ENCODE results near the gene PIAS1.

PIAS1 gene

DNA sequence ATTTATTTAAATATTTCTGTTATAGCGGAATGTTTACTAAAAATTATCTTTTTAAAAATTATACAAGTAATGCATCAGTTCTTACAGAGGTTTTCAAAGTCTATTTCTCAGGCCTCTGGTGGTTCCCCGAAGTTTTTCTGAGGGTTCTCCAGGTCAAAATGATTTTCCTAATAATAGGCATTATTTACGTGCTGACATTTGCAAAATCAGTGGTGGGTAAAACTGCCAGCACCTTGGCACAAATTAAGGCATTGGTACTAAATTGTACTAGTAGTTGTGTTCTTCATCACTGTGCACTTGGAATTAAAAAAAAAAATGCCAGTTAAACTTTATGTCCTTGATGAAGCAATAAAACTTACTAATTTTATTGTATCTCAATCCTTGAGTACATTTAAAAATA lies 9.5 kb downstream of the PIAS1 start:
- no peak for DNase-seq

DNA sequence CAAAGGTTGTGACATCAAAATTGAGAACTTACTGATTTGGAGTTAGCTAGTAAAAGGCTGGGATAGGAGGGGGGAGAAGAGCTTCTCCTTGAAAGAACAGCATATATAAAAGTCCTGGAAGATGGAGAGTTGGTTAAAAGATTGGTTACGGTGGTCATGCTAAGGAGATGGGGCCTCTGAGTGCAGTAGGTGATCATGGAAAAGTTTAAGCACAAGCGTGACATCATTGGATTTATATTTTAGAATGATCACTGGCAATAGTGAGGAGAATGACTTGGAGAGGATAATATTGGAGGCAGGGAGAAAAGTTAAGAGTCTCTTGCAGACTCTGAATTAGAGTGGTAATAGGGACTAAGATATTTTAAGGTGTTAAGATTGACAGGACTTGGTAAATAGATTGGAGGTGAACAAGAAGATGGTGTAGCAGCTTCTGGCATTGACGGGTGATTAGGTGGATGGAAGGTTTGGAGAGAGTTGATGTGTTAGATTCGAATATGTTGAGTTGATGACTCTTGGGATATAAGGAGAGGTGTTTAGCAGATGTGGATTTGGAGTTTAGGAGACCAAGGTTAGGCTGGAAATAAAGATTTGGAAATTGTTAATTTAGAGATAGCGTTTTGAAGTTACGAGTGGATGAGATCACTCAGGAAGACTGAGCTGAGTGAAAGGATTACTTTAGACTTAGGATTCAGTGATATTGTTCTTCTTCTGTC lies 19.6 kb downstream of the PIAS1 start:
- DNase-seq, result no peak

DNA sequence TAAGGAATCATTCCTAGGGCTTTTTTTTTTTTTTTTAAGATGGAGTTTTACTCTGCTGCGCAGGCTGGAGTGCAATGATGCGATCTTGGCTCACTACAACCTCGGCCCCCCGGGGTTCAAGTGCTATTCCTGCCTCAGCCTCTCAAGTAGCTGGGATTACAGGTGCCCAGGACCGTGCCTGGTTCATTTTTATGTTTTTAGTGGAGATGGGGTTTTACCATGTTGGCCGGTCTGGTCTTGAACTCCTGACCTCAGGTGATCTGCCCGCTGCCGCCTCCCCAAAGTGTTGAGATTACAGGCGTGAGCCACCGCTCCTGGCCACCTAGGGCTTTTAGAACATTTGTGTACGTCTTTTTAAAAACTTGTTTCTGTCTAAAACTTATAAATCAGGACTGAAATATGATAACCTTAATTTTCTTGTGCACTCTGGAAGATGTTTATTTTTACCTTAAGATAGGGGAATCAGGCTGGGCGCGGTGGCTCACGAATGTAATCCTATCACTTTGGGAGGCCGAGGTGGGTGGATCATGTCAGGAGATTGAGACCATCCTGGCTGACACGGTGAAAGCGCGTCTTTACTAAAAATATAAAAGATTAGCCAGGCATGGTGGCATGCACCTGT lies 21.8 kb downstream of the PIAS1 start:
- no peak for DNase-seq

DNA sequence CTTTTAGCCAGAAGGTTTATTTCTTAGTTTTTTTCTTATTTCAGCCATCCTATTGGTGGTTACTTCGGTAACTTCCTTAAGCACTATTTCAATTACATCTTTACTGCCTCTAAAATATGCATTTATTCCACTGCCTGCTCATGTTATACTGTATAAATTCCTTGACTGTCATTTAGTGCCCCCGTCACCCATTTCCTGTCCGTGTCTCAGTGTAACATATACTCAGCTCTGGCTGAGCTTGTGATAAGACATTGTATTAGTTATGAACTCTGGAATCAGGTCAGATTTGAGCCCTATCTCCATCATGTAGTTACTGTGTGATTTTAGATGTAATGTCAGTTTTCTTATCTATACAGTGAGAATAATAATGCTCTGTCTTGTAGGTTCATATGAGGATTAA lies 24.2 kb downstream of the PIAS1 start:
- no peak for DNase-seq

DNA sequence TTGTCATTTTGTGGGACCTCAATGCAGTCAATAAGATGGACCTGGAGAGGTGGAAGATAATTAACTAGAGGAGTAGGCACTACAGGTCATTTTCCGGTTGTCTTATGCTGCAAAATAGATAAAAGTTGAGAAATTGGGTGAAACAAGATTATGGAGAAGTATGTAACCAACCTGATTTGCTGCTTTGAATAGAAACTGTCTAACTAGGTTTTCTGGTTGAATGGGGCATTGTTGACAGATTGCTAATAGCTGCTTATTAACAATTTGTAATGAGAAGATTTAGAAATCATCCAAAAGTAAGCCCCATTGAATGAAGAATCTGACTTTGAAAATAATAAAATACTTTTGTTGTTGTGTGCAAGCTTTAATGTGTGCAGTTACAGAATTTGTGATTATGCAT lies 26.2 kb downstream of the PIAS1 start:
- DNase-seq, result no peak

DNA sequence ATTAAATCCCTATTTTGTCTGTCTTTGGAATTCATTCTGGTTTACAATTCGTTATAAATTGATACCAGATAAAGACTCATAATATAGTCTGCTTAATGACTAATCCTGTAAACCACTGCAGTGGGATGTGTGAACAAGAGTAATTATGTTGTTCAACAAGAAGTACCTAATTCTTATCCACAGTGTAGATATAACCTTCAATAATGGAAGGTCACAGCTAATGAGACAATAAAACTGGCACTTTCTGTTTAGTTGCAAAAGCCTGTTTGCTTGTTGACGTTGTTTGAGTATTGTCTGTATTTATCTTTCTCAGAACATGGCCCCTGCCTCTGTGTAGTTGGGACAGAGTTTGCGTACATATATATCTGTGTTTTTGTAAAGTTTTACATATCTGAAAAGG lies 26.7 kb downstream of the PIAS1 start:
- no peak for DNase-seq

DNA sequence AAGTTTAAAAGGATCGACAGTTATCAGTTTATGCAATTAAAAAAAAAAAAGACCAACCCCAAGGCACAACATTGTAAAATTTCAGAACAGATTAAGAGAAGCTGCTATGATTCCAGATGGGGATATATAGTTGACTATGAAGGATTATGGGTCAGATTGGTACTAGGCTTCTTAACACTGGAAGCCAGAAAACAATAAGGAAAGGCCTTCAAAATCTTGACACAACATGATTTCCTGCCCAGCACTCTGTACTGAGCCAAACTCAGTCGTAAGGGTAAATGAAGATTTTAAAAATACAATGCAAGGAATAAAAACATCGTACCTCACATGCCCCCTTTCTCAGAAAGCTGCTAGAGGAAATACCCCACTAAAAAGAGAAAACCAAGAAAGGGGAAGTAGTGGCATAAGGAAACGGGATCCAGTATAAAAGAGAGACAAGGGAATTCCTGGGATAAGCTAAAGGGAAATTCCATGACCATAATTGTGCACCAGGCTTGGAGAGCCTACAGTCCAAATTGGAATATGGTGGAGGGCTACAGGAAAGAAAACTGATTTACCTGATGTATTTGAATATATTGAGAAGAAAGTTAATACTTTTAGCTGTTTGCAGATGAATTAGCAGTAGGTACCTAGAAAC lies 27.9 kb downstream of the PIAS1 start:
- no peak for DNase-seq

DNA sequence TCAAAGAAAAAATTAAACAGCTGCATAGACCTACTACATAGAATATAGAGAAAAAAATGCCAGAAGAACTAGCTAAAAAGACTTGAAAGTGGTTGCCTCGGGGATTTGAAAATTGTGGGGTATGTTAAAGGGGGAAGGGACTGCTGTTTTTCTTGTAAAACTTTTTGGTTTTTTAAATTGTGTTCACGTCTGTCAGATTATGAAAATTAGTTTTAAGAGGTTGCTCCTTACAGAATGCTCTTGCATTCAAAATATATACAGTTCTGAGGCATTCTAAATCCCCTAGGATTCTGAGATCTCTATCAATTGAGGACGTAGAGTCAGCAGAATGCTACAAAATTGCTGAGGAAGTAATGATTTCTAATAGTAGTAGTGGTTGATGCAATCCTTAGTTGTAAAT lies 28.6 kb downstream of the PIAS1 start:
- DNase-seq, result no peak

DNA sequence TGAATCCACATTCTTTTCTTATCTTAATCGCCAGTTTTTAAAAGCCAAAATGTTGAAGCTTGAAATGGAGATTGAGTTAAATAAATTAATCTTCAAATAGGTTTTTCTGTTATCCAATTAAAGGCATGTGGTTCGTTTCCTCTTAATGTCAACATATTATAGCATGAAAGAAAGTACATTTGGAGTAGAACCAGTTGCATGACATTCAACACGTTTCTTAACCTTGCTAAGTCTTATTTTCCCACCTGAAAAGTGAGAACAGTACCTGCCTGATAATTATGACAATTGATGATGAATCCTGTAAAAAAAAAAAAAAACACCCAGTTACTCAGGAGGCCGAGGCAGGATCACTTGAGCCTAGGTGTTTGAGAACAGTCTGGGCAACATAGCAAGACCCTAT lies 29.3 kb downstream of the PIAS1 start:
- no peak for DNase-seq

DNA sequence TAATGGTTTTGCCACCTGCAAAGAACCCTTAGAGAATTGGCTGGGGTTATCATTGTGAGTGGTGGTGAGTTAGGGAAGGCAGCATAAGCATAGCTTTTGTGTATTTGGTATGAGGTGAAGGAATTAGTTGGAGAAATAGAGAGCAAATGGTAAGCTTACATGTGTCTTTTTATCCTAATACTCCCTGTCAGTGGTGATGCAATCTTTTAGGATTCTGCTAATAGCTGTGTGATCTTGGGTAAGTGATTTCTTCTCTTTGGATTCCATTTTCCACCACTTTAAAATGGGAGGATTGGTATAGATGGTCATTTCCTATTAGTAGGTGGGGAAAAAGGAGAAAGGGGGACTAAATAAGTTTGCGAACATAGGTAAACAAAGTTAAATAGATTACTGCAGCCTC lies 30.9 kb downstream of the PIAS1 start:
- DNase-seq, result no peak

DNA sequence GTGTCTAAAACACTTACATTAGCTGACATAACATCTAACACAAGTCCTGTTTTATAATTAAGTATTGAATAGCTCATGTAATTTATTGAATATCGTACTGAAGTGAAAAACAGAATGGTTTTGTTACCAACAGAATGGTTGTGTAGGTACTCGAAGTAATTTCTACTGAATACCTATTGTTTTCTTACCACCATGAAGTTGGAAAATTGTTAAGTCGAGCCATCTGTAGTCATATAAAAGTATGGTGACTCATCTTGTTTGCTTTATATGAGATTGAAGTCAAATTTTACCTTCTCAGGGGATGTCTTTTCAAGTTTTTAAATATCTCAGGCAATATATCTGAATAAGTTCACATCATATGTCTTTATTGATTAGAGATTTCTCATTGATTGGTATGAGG lies 37.6 kb downstream of the PIAS1 start:
- DNase-seq, result no peak

DNA sequence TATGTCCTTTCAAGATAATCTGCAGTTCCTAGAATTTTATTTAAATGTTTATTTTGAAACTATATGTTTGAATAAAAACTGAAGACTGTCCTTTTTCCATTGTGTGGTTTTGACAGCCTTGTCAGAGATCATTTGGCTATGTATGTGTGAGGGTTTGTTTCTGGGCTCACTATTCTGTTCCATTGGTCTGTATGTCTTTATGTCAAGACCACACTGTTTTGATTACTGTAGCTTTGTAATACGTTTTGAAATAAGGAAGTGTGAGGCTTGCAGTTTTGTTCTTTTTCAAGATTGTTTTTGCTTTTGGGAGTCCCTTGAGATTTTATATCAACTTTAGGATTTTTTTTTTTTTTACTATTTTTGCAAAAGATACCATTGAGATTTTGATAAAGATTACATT lies 42.0 kb downstream of the PIAS1 start:
- no peak for DNase-seq

DNA sequence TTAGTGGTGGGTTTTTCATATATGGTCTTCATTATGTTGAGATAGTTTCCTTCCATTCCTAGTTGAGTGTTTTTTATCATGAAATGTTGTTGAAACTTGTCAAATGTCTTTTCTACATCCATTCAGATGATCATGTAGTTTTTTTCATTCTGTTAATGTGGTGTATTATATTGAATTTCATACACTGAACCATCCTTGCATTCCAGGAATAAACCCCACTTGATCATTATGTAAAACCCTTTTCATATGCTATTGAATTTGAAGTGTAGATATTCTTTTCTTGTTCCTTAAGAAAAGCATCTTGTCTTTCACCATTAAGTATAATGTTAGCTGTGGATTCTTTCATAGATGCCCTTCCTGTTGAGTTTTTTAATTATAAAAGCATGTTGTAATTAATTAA lies 42.9 kb downstream of the PIAS1 start:
- DNase-seq, result no peak

DNA sequence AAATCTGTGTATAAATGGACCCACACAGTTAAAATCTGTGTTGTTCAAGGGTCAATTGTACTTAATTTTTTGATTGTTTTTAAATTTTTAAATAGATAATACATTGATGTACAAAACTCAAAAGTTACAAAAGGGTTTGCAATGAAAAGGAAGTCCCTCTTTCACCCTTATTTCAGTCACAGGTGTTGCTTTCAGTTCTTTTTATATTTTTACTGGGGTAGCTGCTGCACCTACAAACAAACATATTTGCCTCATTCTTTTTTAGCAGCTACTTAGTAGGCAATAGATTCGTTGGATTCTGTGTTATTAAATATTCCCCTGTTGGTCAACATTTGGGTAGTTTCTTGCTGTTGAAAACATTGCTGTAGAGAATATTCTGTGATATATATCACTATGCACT lies 44.4 kb downstream of the PIAS1 start:
- DNase-seq, result no peak

DNA sequence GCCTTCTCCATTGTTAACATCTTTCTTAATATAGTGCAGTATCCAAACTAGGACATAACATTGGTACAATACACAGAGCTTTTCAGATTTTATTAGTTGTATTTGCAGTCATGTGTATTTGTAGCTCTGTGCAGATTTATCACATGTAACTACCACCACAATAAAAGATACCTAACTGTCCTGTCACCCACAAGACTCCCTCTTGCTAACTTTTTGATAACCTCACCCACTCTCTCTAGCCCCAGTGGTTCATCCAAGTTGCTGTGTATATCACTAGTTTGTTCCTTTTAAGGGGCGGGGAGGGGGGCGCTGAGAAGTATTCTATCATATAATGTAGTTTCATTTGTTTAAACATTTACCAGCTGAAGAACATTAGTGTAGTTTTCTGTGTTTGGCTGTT lies 46.1 kb downstream of the PIAS1 start:
- no peak for DNase-seq

DNA sequence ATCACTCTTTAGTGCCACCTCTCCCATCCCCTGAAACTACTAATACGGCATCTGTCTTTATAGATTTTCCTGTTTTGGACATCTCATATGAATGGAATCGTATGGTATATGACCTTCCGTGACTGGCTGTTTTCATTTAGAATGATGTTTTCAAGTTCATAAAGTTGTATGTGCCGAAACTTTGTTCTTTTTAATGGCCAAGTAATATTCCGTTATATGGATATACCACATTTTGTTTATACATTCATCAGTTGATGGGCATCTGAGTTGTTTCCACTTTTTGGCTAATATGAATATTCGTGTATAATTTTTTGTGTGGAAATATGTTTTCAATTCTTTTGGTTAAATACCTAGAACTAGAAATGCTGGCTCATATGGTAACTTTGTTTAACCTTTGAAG lies 49.5 kb downstream of the PIAS1 start:
- DNase-seq, result no peak

DNA sequence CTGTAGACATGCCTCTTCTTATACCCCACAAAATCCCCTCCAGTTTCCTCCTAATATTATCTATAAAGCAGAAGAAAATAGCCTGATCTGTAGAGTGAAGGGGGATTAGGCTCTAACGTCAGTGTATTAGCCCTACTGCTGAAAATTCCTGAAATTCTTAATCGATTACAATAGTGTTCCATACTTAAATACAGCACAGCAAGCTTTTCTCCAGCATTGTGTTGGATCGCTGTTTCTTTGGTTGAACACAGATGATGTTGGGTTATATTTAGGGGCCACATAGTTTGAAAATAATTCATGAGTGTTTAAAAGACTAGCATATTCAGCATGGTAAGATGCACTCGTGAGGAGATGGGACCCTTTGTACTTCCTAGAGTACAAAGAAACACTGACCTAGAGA lies 52.5 kb downstream of the PIAS1 start:
- no peak for DNase-seq

DNA sequence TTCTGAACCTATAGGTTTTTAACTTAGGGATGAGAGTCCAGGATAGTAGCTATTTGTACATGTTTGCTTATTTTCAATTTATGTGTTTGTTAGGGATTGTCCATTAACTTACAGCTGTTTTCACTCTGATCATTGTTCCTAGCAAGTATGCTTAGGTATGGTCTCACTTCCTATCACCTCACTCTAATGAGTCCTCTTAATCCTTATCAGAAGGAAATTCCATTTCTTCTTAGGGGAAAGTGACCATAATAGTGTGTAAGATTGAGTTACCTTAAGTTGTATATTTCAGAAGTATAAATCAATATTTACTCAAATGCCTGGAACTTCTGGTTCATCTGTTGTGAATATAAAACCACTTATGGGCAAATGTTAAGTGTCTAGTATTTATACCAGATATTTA lies 53.0 kb downstream of the PIAS1 start:
- DNase-seq, result no peak

DNA sequence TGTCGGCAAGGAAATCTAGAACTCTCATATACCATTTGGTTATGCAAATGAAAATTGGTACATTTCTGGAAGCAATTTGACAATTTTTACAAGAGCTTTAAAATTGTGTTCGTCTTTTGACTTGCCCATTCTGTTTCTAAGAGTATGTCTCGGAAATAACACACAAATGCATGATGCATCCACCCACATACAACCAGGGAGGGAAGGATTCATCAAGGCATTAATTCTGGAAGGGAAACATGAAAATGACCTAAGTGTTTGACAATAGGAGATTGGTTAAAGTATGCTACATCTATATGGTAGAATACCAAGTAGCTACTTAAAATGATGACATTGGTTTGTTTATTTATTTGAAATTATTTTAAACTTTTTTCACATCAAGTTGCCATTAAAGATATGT lies 58.6 kb downstream of the PIAS1 start:
- DNase-seq, result no peak

DNA sequence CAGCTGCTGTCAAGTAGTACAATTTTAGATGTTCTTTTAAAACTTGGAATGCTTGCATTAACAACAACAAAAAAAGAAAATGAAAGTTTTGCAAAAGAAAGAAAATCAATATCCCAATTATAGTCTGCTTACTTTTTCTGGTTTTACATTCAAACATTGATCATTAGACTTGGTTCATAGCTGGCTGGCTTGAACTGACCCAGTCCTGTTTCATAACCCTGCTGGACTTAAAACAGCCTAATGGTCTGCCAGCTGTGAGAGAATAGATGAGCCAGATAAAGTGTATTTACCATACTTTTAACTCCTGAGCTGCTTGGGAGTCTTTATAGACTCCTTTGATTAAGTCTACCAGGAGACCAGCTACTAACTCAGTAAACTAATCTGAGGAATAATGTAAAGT lies 59.2 kb downstream of the PIAS1 start:
- no peak for DNase-seq

DNA sequence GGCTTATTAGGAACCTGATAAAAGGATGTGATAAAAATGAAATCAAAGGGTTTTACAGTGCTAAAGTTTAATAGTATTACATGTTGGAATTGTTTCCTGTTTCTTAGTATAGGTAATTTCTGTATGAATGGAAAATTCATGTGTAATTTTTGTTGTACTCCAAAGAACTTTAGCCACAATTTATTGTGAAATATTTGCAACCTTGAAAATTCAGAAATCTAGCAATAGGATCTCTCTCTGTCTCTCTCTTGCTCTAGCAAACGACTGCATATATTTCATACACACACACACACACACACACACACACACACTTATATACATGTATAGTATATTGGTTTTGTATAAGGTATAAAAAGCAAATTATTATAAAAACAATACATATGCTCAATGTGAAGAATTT lies 59.6 kb downstream of the PIAS1 start:
- DNase-seq, result no peak

DNA sequence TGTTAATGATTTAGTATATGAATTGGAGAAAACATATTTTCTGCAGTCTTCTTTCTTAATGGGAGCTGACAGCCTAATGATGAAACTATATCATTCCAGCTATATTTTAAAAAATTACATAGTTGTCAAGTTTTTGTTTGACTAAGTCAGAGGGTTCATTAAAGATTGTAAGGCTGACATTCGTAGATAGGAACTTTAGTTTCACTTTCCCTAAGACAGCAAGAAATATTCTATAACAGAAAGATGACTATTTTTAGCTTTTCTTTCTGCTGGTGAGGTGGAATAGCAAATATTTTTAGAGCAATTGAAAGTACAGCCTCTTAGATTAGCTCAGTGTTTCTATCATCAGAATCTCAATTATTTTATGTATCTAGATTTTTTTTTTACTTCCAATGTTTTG lies 60.2 kb downstream of the PIAS1 start:
- DNase-seq, result no peak

DNA sequence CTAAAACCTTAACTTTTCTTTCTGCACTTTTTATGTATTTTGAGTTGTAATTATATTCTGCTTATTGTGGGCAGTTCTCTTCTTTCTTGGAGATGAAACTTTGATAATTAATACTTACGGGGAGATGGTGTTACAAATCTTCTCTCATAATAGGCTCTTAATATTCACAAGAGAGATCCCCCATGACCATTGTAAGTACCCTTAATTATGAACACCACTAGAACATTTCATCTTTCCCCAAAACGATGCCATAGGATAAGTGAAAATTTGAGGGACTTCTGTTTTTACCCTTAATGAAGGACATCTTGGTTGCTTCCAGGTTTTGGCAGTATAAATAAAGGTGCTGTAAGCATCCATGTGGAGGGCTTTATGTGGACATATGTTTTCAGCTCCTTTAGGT lies 60.7 kb downstream of the PIAS1 start:
- no peak for DNase-seq

DNA sequence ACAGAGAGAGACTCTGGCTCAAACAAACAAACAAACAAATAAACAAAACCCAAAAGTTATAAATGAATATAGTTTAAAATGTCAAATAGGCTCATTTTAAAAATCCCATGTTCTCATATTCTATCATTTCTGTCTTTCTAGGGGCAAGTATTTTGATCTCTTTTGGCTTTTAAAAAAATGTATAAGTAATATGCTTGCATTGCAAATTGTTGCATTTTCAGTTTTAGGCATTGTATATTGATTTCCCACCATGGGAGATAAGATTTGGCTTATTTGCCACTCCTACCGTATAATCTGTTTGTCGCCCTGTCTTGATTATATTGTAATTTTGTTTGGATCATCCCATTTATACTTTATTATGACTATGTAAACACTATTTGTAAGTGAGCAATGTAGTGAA lies 70.6 kb downstream of the PIAS1 start:
- DNase-seq, result no peak

DNA sequence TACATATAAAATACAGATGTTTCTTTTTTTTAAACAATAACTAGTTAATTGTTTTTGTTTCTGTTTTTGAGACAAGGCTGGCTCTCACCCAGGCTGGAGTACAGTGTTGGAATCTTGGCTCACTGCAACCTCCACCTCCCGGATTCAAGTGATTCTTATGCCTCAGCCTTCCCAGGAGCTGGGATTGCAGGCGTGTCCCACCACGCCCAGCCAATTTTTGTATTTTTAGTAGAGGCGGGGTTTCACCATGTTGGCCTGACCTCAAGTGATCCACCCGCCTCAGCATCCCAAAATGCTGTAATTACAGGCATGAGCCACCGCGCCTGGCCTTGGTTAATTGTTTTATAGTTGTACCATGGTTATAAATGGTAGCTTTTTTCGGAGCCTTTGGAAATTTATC lies 72.3 kb downstream of the PIAS1 start:
- no peak for DNase-seq
